Measurements from ENCODE around the gene C16orf96.

The C16orf96 gene

DNA sequence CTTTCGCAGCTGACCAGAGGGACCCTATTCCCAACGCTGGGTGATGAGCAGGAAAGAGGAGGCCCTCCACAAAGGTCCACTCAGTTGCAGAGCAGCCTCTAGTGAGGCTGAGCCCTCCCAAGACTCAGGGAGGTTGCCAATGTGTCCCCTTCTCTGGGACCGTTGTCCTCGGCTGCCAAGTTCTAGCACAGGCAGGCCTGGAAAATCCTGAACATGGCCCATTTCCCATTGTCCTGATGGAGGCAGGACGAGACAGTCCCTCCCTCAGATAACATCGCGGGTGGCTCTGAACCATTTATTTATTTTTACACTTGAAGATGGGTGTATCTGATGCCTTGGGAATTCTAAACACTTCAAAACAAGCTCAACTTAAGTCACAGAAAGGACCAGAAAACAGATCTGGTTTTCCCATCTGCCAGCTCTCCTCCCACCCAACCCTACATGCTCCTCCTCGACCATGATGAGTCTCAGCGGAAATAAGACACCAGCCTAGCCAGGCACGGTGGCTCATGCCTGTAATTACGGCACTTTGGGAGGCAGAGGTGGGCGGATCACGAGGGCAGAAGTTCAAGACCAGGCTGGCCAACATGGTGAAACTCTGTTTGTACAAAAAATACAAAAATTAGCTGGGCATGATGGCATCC is 30.4 kb upstream of the C16orf96 start:
- no peak for DNase-seq

DNA sequence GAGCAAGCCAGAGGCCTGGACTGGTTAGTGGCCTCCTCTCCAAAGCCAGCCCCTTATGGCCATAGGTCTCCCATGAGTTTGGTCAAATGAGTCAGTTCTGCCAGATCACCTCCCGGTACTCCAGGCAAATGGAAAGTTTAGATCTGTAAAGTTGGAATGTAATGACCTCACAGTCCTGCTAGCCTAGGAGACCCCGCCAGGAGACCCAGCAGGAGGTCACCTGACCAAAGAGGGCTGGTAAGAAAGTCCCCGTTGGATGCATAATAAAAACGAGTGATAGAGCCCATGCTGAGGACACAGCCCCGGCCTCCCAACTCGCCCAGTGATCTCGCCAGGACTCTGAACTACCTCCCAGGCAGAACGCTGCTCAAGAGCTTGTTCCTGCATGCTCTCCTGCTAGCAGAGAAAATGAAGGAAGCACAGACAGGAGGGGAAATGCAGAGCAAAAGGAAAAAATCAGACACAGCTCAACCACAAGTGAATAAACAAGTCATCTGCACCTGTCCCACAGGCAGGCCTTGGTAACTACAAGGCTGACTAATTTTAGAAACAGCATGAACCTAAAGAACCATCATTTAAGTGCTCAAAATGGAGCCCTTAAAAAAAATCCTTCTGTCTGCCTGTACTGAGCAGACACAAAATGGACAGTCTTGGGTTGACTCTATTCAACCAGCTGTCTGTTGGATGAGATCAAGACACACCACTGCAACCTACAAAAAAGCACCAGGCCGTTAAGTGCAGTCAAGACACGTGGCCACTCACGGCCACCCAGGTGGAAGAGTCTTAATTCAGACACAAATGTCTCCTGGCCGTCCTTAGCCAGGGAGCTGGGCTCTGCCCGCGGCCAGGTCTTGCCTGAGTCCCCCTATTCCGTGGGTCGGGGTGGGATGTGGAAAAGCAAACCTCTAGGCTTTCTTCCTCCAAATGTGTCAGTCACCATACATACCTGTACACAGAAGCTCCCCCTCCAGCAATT is 26.8 kb upstream of the C16orf96 start:
- DNase-seq = peak in 2 of 6 experiments; percentile 16 to 49

DNA sequence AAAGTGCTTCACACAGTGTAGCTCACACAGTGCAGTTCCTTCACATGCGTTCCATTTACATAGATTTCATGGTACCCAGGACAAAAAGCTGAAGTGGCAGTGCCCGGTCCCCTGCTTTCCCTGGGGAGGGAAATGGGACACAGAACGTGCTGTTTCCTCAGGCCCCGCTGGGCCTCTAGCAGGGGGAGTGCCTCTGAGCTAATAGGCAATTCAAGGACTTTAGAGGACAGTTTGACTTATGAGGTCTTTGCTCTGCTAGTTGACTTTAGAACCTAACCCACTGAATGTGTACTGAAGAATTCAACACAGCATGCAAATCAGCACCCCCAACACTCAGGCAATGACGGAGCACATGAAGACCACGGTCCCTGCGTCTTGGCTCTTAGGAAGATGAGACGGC is 24.3 kb upstream of the C16orf96 start:
- DNase-seq = no peak

DNA sequence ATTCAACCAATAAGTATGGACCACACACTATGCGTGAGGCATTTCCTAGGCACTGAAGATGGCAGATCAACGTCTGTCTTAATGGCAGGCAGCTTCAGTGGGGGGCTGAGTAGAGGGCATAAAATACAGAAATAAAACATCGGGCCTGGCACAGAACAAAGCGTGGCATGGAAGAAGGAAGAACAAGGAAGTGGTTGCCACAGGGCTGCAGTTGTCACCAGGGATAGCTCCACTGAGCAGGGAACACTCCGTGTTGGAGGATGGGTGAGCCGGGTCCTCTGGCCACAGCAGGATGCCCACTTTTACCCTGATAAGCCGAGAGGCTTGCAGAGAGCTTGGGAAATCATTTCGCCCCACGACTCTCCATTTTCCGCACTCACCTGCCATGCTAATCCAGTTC is 23.9 kb upstream of the C16orf96 start:
- DNase-seq = no peak

DNA sequence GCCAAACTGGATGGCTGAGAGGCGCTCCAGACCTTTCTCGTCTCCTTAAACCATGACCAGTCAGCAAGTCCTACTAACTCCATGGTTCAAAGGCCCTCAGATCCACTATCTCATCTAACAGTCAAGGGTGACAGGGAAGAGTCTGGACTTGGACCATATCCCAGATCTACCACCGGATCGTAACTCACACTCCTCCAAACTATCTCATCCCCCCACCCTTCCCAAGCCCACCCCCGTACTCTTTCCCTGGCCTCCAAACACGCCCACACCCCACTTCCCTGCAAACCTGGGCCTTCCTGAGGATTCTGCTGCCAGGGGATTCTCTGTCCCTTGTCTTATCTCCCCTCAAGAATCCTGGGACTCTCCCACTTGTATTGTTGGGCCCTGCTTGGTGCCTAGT is 22.6 kb upstream of the C16orf96 start:
- DNase-seq = no peak

DNA sequence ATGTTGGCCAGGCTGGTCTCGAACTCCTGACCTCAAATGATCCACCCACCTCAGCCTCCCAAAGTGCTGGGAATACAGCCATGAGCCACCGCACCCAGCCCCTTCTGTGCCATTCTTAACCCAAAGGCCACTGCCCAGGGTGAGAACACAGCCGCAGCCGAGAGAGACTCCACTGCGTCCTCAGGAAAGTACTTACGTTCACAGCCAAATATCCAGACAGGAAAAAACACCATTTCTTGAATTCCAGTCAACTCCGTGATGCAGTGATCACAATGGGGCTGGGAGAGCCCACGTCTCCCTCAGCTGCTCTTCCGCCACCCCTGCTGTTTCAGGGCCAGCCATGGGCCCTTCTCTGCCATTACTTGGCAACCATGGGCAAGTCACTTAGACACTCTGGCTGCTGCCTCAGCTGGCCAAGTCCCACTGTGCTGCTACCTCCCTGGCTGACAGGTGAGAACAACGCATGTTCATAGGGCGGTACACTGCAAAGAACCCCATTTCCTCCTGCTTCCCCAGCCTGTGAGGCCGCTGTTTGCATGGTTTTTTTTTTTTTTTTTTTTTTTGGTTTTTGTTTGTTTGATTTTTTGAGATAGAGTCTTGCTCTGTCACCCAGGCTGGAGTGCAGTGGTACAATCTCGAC is 21.9 kb upstream of the C16orf96 start:
- peak in 5 of 6 experiments; percentile 7 to 68 (median 33) for DNase-seq

DNA sequence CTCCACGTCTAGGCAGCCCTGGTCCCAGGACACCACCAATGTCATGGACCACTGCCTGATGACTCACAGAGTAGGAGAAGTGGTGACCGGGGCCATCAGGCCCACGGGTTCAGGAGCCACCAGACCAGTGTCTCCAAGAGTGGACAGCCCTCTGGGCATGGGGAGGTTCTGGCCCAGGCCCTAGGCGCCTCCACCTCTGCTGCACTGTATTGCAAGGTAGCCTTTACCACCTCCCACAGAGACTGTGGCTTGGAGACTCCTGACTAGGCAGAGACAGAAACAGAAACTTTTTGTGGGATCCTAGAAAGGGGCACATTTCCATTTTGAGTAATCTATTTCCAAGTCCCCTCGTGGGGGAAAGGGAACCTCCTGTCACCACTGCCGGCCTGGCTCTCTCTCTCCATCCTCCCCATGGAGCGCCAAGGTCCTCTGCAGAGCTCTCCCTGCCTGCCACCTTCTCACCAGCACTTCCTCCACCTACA is 20.5 kb upstream of the C16orf96 start:
- DNase-seq = peak in 1 of 6 experiments; percentile 23

DNA sequence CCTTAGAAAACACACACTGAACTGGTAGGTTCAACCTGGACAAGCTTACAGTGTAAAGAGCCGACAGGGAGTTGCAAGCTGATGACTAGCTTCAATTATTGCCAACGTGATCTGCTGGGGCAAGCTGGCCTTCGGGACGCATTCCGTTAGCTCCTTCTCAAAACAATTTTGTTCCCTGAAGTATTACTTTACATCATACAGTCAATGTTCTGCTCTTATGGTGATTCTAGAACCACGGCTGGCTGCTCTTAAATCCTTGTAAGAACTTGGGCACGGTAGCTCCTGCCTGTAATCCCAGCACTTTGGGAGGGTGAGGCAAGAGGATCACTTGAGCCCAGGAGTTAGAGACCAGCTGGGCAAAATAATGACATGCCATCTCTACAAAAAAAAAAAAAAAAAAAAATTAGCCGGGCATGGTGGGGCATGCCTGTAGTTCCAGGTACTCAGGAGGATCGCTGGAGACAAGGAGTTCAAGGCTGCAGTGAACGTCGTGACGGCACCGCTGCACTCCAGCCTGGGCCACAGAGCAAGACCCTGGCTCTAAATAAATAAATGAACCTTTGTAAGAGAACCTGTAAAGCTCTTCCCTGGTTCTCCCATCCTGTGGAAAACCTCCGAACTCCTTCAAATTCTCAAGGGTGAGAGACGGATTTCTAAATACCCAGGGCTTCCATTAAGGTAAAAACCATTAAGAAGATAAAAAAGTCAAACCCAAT is 19.6 kb upstream of the C16orf96 start:
- DNase-seq = no peak

DNA sequence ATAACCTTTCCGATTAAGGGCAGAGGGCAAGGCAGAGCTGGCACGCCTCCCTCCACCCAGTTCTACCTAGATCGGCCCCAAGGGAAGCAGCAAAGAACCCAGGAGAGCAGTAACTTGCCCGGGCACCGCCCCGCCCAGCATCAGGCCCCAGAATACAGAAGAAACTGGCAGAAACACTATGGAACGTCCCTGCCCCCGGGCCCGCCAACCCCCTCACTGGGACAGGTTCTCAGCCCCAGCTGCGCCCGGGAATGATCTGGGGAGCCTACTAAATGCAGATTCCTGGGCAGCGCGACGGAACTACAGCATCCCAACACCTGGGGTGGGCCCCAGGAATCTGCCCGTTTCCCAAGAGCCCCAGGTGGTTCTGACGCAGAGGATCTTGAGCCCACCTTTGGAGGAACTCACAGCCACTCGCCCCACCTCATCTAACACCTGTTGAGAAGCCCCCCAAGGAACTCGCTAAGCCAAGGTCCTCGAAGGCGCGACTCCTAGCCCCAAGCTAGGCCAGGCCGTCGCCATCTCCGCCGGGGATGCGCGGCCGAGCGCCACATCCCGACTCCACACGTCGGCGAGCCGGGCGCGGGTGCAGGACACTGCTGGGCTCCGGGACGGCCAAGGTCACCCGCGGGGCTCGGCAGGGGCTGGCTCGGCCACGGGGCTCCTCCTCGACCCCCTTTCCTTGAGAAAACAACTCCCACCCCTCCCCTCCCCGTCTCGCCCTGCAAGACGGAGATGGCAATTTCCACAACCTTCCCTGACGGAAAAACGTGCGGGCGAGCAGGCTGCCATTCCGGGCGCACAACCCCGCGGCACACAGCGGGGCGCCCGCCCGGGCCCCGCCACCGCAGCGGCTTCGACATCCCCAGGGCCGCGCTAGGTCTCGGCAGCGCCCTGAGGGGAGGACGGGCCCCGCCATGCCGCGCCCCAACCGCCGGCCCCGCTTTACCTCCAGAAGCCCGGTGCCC is 18.5 kb upstream of the C16orf96 start:
- peak in 2 of 6 experiments; percentile 43 to 75 for DNase-seq

DNA sequence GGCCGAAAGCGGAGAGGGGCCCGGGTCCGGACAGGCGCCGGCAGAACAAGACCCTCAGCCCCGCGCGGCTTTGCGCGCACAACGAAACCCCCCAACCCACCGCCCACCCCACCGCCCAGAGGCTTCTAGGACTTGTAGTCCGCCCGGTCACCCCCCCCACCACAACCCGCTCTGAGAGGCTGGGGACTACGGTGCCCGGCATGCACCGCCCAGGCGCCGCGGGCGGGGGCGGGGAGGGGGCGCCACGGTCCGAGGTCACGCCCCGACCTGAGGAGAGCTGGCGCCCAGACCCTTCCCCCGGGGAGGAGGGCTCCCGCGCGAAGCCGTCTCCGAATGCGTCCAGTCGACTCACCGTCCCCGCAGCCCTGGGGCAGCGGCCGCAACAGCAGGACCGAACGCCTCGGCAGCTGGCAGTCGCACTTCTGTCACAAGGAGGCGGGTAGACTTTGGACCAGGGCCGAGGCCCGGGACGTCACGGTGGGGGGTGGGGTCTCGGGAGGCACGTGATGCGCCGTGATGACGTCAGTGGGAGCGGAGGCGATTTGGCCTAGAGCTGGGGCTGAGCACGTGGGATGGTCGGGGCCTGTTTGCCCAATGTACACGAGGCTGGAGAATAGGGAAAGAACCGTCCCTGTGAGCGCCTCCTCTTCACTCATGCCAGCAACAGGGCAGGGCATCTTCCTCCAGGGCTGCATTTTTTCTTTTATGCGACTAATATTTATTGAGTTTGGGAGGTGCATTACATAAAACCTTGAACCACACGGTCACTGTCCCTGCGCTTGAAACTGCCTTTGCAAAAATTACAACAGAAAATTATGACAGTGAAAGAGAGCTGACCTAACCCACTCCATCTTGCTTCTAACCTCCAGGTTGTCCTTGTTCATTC is 17.5 kb upstream of the C16orf96 start, which contains the start of gene CDIP1:
TSS of gene CDIP1 (minus strand) at position 424 of the 886 bp plus-strand sequence. CDS start 24,643 bp downstream, outside the sequence.
- peak; percentile 88 to 96 (median 91) for DNase-seq

DNA sequence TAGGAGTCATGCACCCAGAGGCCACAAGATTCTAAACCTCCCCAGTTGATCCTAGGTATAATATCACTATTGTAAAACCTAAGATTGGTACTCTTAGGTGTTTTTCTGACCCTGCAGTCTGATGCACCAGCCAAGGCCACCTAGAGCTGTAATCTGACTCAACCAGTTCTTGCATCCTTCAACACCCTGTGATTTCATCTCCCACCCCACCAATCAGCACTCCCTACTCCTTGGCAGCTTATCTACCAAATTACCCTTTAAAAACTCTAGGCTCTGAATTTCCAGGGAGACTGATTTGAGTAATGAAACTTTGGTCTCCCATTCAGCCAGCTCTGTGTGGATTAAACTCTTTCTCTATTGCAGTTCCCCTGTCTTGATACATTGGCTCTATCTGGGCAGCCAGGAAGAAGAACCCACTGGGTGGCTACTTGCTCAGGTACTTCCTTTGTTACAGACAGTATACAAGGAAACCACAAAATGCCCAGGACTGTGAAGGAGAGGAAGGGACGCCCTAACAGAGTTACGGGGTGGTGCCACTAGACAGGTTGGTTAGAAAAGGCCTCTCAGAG is 16.3 kb upstream of the C16orf96 start:
- no peak for DNase-seq

DNA sequence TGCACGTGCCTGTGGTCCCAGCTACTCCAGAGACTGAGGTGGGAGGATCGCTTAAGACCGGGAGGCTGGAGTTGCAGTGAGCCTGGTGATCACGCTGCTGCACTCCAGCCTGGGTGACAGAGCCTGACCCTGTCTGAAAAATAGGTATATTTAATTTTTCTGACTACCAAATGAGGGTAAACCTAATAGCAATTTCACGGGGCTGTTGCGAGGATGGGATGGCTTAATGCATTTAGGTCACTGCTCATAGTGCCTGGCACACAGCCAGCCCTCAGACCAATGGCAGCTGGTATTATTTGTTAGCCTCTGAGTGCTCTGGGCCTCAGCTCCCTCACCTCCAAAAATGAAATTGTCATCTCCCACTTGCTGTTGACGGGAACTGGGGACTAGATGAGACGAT is 11.7 kb upstream of the C16orf96 start:
- no peak for DNase-seq

DNA sequence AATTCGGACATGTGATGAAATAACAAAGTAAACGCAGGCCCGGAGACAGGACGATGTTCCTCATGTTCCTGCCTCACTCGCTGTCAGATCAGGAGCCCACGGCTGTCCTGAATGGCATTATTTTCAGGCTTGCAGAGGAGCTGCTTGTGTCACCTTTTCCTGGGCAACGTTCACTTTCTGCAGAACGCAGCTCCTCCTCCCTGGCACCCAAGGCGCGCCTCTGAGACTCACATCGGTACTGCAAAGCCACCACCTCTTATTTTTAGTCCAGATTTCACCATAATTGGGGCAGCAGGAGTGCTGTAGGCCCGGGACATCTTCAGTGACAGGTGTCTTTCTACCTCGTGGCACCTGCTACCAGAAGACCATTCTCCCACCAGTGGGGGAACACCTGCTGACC is 8.0 kb upstream of the C16orf96 start:
- DNase-seq = no peak

DNA sequence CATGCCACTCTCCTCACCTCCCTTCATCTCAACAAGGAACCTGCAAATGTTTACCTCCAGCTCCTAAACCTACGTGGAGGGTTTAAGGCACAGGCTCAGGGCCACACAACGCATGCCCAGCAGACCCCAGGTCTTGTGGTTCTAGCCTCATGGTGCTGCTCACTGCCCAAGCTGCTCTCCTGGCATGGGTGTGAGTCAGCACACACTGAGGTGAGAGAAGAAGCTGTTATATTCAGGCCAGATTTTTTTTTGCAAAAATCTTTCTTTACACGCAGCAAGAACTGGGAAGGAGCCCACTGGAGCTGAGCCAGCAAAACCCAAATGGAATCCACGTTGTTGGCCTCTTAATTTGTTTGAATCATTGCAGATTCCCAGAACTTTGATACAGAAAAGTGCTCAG is 5.5 kb upstream of the C16orf96 start:
- no peak for DNase-seq

DNA sequence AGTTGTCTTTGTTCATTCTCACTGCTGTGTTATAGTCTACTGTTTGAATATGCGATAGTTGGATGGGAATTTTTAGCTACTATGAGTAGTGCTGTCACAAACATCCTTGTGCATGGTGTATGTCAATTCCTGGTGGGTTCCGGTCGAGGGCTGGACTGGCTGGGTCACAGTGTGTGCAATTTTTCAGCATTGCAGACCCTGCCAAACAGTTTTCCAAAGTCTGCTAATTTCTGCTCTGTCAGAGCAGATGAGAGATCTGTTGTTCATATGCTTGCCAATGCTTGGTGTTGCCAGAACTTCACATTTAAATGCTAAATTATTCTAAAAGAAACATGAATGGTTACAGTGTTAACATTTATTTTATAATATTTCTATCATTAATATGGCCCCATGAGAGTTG is 3.6 kb upstream of the C16orf96 start:
- DNase-seq = no peak

DNA sequence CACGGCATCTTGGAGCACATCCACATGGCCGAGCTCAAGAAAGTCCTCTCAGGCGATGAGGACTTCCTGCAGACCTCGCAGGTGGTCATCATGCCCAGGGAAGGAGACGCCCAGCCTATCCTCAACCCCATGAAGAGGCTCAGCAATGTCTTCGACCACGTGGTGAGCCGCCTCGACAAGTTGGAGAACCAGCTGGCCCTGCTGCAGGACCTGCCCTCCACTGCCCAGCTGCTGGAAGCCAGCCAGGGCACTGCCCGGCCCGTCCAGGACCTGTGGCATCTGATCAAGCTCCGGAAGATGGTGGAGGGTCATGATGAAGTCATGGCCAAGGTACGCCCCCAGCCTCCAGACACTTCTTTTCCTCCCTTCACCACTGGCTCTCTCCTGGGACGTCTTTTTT is 440 bp downstream of the C16orf96 start:
- no peak for DNase-seq

DNA sequence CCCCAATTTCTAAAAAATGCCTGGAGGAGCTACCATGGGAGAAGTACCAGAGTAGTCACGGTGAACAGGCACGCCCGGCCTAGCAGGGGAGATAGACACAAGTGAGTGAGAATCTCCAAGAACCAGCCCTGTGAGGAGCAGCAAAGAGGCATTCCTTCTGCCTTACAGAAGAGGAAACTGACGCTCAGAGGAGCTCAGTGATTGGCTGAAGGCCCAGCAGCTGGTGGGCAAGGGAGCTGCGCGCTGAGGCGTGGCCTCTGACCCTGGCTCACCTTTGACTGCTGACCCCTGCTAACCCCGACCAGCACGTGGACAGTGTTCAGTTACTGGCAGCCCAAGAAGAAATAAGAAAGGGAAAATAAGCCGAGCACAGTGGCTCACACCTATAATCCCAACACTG is 1.8 kb downstream of the C16orf96 start:
- DNase-seq = no peak

DNA sequence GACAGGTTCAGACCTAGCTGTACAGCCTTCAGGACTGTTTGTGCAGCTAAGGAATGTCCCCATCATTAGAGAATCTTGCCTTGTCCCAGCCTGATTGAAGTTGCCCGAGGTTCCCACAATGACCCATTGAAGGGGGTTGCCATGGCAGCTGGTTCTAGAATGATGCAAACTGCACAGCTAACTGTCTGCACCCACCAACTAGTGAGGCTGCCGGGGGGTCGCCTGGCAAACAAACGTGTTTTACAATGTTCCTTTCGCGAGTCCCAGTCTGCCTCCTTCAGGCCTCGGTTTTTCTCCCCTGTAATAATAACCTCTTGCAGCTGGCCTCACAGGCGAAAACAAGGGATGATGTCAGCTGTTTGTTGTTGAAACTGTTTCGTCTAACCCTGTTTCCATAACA is 5.5 kb downstream of the C16orf96 start:
- DNase-seq = no peak

DNA sequence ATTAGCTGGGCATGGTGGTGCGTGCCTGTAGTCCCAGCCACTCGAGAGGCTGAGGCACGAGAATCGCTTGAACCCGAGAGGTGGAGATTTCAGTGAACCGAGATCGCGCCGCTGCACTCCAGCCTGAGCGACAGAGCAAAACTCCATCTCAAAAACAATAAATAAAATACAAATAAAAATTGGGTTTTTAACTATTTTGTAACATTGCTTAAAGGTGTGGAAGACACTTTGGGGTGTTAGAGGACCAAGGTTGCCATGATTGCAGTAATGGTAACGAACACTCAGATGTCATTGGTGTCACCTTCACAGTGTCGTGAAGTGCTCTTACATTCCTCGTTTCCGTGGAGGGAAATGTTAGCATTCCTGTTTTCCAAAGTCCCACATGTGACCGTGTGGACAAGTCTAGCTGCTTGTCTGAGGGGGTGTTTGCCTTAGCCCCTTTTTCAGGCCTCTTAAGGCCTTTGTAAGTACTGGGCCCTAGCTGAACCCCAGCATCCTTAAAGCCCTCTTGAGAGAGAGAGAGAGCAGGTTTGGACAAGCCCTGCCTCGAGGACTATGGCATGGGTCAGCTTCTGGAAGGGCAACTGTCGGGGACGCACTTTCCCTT is 8.6 kb downstream of the C16orf96 start:
- DNase-seq = no peak

DNA sequence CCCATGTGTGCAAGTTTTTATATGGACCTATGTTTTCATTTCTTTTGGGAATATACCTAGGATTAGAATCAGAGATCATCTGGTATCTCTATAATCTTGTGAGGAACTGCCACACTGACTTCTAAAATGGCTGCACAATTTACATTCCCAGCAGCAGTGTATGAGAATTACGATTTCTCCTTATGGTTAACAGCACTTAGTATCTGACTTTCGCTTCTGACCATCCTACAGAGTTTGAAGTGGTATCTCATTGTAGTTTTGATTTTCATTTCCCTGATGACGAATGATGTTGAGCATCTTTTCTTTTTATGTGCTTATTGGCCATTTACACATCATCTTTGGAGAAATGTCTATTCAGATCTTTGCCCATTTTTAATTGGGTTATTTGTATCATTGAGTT is 10.0 kb downstream of the C16orf96 start:
- DNase-seq = no peak

Data from stimulated activated naive CD4-positive, alpha-beta T cell (primary cell).